ENCODE results near the gene FNDC5.

FNDC5 gene

GRCh38 chr1:32894019-32894600 lies 23.4 kb upstream of the FNDC5 start:
- H2AFZ ChIP-seq (ENCODE audit: low read length) = no peak overlapping the region
- no peaks in the 10 kb centered on the region for H3K9me2 ChIP-seq (replicated peaks; ENCODE audit: low read depth, low read length)
- H3F3A ChIP-seq (ENCODE audit: low read depth) = no peaks in the 10 kb centered on the region
- no peaks in the 10 kb centered on the region for H3K4me1 ChIP-seq (ENCODE audit: insufficient read depth, low read length, poor library complexity, severe bottlenecking)
- H3K4me2 ChIP-seq (ENCODE audit: low read depth, low read length, poor library complexity, severe bottlenecking) = no peak overlapping the region
- no peak overlapping the region for H3K4me3 ChIP-seq (ENCODE audit: low read length, poor library complexity, severe bottlenecking)
- H4K20me1 ChIP-seq (ENCODE audit: insufficient read depth, low read length, poor library complexity, severe bottlenecking) = no peaks in the 10 kb centered on the region
- H3K36me3 ChIP-seq (ENCODE audit: insufficient read depth, low read length) = no peaks in the 10 kb centered on the region
- no peaks in the 10 kb centered on the region for H3K9me3 ChIP-seq (ENCODE audit: insufficient read depth, low read depth, low read length)
- TF ChIP-seq EZH2phosphoT487 (IDR thresholded peaks at IDR 0.05; ENCODE audit: borderline replicate concordance) = no peak
- no peak for TF ChIP-seq CTCF (conservative IDR thresholded peaks at IDR 0.05; ENCODE audit: low read length)
- H3K9ac ChIP-seq (ENCODE audit: low read depth, low read length, poor library complexity, severe bottlenecking) = no peak overlapping the region
- H3K79me2 ChIP-seq (ENCODE audit: insufficient read depth, low read length) = no peaks in the 10 kb centered on the region
- H3K27me3 ChIP-seq (ENCODE audit: insufficient read depth, low read length, poor library complexity, severe bottlenecking) = no peaks in the 10 kb centered on the region

GRCh38 chr1:32893198-32894018 lies 22.7 kb upstream of the FNDC5 start:
- Histone ChIP-seq H3K4me3 (ENCODE audit: low read length, poor library complexity, severe bottlenecking) (no peak overlapping the region), H2AFZ (ENCODE audit: low read length) (no peak overlapping the region), H3K9ac (ENCODE audit: low read depth, low read length, poor library complexity, severe bottlenecking) (no peak overlapping the region), H3K9me3 (ENCODE audit: insufficient read depth, low read depth, low read length) (no peaks in the 10 kb centered on the region), H3K27me3 (ENCODE audit: insufficient read depth, low read length, poor library complexity, severe bottlenecking) (no peaks in the 10 kb centered on the region), H3K79me2 (ENCODE audit: insufficient read depth, low read length) (no peaks in the 10 kb centered on the region), H3K4me1 (ENCODE audit: insufficient read depth, low read length, poor library complexity, severe bottlenecking) (no peaks in the 10 kb centered on the region), H3K9me2 (replicated peaks; ENCODE audit: low read depth, low read length) (no peaks in the 10 kb centered on the region), H3F3A (ENCODE audit: low read depth) (no peaks in the 10 kb centered on the region), H4K20me1 (ENCODE audit: insufficient read depth, low read length, poor library complexity, severe bottlenecking) (no peaks in the 10 kb centered on the region), H3K4me2 (ENCODE audit: low read depth, low read length, poor library complexity, severe bottlenecking) (no peak overlapping the region), H3K36me3 (ENCODE audit: insufficient read depth, low read length) (no peaks in the 10 kb centered on the region)
- TF ChIP-seq CTCF (conservative IDR thresholded peaks at IDR 0.05; ENCODE audit: low read length) (no peak), EZH2phosphoT487 (IDR thresholded peaks at IDR 0.05; ENCODE audit: borderline replicate concordance) (no peak)

- H3K4me3 ChIP-seq (ENCODE audit: low read length, poor library complexity, severe bottlenecking) = no peak overlapping the region
- H3K36me3 ChIP-seq (ENCODE audit: insufficient read depth, low read length) = no peaks in the 10 kb centered on the region
- H3K27me3 ChIP-seq (ENCODE audit: insufficient read depth, low read length, poor library complexity, severe bottlenecking) = no peaks in the 10 kb centered on the region
- no peaks in the 10 kb centered on the region for H3K4me1 ChIP-seq (ENCODE audit: insufficient read depth, low read length, poor library complexity, severe bottlenecking)
- H3K79me2 ChIP-seq (ENCODE audit: insufficient read depth, low read length) = no peaks in the 10 kb centered on the region
- no peak overlapping the region for H3K4me2 ChIP-seq (ENCODE audit: low read depth, low read length, poor library complexity, severe bottlenecking)
- H3K9me3 ChIP-seq (ENCODE audit: insufficient read depth, low read depth, low read length) = no peaks in the 10 kb centered on the region
- H4K20me1 ChIP-seq (ENCODE audit: insufficient read depth, low read length, poor library complexity, severe bottlenecking) = no peaks in the 10 kb centered on the region
- no peaks in the 10 kb centered on the region for H3F3A ChIP-seq (ENCODE audit: low read depth)
- no peaks in the 10 kb centered on the region for H3K9me2 ChIP-seq (replicated peaks; ENCODE audit: low read depth, low read length)
- H3K9ac ChIP-seq (ENCODE audit: low read depth, low read length, poor library complexity, severe bottlenecking) = no peak overlapping the region
- TF ChIP-seq CTCF (conservative IDR thresholded peaks at IDR 0.05; ENCODE audit: low read length) = no peak
- TF ChIP-seq EZH2phosphoT487 (IDR thresholded peaks at IDR 0.05; ENCODE audit: borderline replicate concordance) = no peak
- H2AFZ ChIP-seq (ENCODE audit: low read length) = no peak overlapping the region
Observed at GRCh38 chr1:32892368-32893197, 21.9 kb upstream of the FNDC5 start.

Measured in Loucy (cell line).